GM19240 (cell line): Measurements from ENCODE around the gene EPN3.

Source experiments
- DNase-seq: peaks from one replicate; pipeline ENCODE4 v3.0.0; 2011; ENCODE audit warnings: low spot score; ENCODE audit not compliant: insufficient read length

EPN3 gene

GRCh38 chr17:50586421-50587247, 54.1 kb downstream of the EPN3 start:
- DNase-seq: no peak

DNA sequence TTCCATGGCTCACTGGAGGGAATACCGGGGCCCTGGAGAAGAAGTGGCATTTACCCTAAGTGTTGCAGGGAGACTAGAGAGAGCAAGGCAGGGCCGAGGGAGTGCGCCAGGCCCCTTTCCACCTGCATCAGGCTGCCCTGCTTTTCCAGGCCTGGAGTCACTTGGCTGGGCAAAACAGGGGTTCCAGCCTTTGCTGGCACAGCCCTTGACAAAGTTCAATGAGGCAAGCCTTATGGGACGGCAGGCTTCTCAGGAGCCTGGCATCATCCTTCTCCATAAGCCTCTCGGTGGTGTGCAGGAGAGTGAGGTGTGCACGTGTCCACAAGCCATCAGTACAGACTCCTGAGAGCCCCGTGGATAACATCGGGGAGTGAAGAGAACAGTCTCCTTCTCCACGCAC, 55.0 kb downstream of the EPN3 start:
- DNase-seq: no peak

GRCh38 chr17:50588391-50589049, 56.0 kb downstream of the EPN3 start:
- no peak for DNase-seq

- DNase-seq: no peak
Observed at GRCh38 chr17:50589095-50589705, 56.7 kb downstream of the EPN3 start.

GRCh38 chr17:50590946-50591737, 58.6 kb downstream of the EPN3 start:
- no peak for DNase-seq

DNA sequence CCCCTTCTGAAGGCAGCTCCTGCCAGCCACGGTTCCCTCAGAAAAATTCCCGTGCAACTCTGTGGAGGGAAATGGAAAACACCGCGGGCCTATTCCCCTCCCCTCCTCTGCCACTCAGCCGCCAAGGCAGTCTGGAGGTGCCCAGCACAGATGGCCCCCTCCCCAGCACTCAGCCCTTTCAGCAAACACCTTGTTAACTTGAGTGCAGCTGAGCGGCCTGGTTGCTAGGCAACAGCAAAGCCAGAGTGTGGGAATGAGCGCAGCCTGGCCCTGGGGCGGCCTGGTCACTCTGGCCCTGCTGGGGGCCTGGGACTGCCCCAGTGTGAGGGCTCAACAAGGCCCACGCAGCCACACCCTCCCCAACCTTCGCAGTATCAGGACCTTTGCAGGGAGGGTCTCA, 60.8 kb downstream of the EPN3 start:
- DNase-seq: no peak
